22Rv1 (cell line): ENCODE data around the gene PPIP5K2.

ENCODE experiments used
- ZFX ChIP-seq: fragments of 450-650 bp; IDR thresholded peaks from 2 replicates; pipeline ENCODE4 v1.6.1; 2017; ENCODE audit warnings: antibody characterized with exemption, borderline replicate concordance
- TF ChIP-seq, protein P1 (sequence below): fragments of 450-650 bp; IDR thresholded peaks from 2 replicates; pipeline ENCODE4 v1.5.1; 2017; ENCODE audit warnings: mild to moderate bottlenecking

DNA sequence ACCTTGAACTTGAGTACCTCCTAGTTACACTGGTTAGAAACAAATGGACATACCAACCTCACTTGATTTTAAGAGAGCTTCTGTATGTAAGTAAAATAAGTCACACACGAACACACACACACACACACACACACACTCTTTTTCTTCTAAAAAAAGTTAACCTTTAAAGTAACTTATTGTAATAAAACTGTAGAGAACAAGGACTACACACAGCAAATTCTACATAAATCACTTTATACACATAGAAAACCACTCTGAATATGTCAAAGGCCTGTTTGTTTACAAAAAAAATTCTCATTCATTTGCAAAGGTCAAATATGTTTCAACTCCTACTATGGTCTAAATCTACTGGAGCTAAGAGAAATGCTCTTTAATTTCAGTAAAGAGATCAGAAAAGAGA lies 29.3 kb upstream of the PPIP5K2 start:
- TF ChIP-seq, protein P1, sequence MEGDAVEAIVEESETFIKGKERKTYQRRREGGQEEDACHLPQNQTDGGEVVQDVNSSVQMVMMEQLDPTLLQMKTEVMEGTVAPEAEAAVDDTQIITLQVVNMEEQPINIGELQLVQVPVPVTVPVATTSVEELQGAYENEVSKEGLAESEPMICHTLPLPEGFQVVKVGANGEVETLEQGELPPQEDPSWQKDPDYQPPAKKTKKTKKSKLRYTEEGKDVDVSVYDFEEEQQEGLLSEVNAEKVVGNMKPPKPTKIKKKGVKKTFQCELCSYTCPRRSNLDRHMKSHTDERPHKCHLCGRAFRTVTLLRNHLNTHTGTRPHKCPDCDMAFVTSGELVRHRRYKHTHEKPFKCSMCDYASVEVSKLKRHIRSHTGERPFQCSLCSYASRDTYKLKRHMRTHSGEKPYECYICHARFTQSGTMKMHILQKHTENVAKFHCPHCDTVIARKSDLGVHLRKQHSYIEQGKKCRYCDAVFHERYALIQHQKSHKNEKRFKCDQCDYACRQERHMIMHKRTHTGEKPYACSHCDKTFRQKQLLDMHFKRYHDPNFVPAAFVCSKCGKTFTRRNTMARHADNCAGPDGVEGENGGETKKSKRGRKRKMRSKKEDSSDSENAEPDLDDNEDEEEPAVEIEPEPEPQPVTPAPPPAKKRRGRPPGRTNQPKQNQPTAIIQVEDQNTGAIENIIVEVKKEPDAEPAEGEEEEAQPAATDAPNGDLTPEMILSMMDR: no peak
- no peak for TF ChIP-seq ZFX
